ENCODE results near the gene FAM170B. TPM values are rescaled to one million over a fixed set of nuclear protein-coding genes. Genes with fewer than 3 reads are reported as not detected.

Gene FAM170B
- total RNA-seq, 1 donor = not detected

- TF ChIP-seq, protein P1, sequence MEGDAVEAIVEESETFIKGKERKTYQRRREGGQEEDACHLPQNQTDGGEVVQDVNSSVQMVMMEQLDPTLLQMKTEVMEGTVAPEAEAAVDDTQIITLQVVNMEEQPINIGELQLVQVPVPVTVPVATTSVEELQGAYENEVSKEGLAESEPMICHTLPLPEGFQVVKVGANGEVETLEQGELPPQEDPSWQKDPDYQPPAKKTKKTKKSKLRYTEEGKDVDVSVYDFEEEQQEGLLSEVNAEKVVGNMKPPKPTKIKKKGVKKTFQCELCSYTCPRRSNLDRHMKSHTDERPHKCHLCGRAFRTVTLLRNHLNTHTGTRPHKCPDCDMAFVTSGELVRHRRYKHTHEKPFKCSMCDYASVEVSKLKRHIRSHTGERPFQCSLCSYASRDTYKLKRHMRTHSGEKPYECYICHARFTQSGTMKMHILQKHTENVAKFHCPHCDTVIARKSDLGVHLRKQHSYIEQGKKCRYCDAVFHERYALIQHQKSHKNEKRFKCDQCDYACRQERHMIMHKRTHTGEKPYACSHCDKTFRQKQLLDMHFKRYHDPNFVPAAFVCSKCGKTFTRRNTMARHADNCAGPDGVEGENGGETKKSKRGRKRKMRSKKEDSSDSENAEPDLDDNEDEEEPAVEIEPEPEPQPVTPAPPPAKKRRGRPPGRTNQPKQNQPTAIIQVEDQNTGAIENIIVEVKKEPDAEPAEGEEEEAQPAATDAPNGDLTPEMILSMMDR (IDR thresholded peaks at IDR 0.05; ENCODE audit: extremely low read depth, low read depth, low read length) = no peak
- Histone ChIP-seq H2AFZ (ENCODE audit: low read length) (no peak overlapping the region), H3K79me2 (ENCODE audit: insufficient read depth, low read length) (no peaks in the 10 kb centered on the region), H3K27ac (ENCODE audit: low read depth, low read length) (no peak overlapping the region), H3K4me2 (ENCODE audit: insufficient read depth, low read length) (no peak overlapping the region), H3K4me3 (ENCODE audit: insufficient read depth, low read length) (no peak overlapping the region), H3K36me3 (ENCODE audit: insufficient read depth, low read length) (no peaks in the 10 kb centered on the region), H4K20me1 (ENCODE audit: insufficient read depth, low read length) (no peaks in the 10 kb centered on the region), H3K27me3 (ENCODE audit: insufficient read depth, low read length) (no peaks in the 10 kb centered on the region), H3K4me1 (ENCODE audit: insufficient read depth, low read length) (peaks cover 13% of the 10 kb centered on the region), H3K9me3 (ENCODE audit: low read depth, low read length) (no peaks in the 10 kb centered on the region)
- no peak for DNase-seq (ENCODE audit: insufficient read length, low spot score, missing footprints)
Observed at GRCh38 chr10:49178489-49179471, 45.0 kb upstream of the FAM170B start.

DNA sequence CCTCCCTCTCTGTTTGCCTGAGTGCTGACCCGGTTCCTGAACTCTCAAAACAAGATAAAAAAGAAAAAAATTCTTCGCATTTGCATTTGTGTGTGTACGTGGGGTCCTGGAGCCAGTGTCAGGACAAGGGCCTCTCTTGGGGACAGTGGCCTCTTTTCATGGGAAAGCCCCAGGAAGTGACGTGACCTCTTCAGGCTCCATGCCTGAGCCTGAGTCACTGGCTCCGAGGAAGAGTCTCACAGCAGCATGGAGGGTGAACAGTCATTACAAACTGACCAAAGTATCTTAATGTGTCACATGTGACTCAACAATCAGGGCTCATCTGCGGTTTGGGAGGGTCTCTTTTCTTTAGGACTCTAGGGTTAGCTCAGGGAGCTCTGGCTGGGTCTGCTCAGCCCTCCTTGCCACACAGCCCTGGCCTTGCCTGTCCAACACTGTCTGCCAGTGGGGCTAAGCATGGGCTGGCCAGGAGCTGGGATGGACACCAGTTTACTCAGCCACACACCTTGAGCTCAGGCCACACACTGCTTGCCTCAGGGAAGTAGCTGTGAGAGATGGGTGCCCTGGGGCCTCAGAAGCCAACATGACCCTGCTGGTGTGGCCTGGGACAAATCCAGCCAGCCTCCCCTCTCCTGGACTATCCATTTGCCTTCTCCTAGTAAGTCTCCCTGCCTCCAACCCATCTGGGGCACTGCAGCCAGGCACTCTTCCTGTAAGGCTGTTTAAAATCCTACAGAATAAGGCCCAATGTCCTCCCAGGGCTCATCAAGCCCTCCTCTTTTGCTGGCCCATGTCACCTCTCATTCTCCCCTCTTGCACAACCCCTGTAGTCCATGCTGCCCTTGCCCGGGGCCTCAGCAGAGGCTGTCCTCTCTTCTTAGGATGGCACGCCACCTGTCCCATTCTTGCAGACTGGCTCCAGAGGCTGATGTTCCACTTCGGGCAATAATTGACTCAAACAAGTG is 43.9 kb upstream of the FAM170B start:
- TF ChIP-seq, protein P1 (IDR thresholded peaks at IDR 0.05; ENCODE audit: extremely low read depth, low read depth, low read length) = no peak
- H3K27me3 ChIP-seq (ENCODE audit: insufficient read depth, low read length) = no peaks in the 10 kb centered on the region
- H3K36me3 ChIP-seq (ENCODE audit: insufficient read depth, low read length) = no peaks in the 10 kb centered on the region

DNA sequence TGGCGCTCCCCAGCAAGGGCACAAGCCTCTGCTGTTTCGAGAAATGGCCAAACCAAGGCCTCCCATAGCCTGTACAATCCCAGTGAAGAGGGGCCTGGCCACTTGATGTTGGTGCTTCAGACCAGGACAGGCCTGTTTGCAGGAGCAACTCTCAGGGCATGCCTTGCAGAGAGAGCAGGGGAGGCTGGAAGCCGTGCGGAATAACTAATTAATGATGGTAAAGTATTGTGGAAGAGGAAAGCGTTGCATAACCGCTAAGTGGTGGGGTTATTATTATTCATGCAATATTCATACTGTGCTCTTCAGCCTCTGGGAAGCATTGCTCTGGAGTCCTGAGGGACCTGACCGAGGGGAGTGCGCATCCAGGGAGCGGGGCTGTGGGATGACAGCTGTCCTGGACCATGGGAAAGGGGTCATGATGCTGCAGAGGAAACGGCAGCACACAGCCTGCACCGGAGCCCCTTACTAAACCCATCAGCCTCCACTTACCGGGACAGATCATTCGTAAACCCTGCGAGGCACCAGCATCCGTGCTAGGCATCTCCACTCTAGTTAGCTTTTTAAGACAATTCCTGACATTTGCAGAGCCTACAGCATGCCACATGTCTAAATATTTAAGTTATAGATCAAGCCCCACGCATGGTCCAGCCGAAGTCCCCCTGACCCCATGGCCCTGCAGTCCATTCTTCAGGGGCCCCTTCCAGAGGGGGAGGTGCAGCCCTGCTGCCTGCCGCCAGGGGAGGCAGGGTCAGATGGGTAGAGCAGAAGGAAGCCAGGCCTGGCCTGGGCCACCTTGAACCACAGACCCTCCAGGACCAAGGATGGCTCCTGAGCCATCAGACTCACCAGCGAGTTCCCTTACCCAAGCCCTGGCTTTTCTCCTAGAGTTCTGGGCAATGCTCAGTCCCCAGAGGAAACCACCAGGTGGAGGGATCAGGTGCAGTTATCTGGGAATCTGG is 42.8 kb upstream of the FAM170B start:
- no peaks in the 10 kb centered on the region for H3K79me2 ChIP-seq (ENCODE audit: insufficient read depth, low read length)

More for the DNA sequence above, 43.9 kb upstream of the FAM170B start:
- Histone ChIP-seq H3K4me3 (ENCODE audit: insufficient read depth, low read length) (no peak overlapping the region), H3K79me2 (ENCODE audit: insufficient read depth, low read length) (no peaks in the 10 kb centered on the region), H3K9me3 (ENCODE audit: low read depth, low read length) (no peaks in the 10 kb centered on the region), H2AFZ (ENCODE audit: low read length) (peak overlapping the region; percentile 89), H3K27ac (ENCODE audit: low read depth, low read length) (peak overlapping the region; percentile 92), H4K20me1 (ENCODE audit: insufficient read depth, low read length) (no peaks in the 10 kb centered on the region), H3K4me1 (ENCODE audit: insufficient read depth, low read length) (peaks cover 13% of the 10 kb centered on the region), H3K4me2 (ENCODE audit: insufficient read depth, low read length) (peak overlapping the region; percentile 43)
- DNase-seq (ENCODE audit: insufficient read length, low spot score, missing footprints) = peak; percentile 96

More for the DNA sequence above, 42.8 kb upstream of the FAM170B start:
- TF ChIP-seq, protein P1 (IDR thresholded peaks at IDR 0.05; ENCODE audit: extremely low read depth, low read depth, low read length) = no peak
- Histone ChIP-seq H2AFZ (ENCODE audit: low read length) (peak overlapping the region; percentile 89), H3K4me2 (ENCODE audit: insufficient read depth, low read length) (peak overlapping the region; percentile 43), H3K27ac (ENCODE audit: low read depth, low read length) (peak overlapping the region; percentile 92), H3K4me3 (ENCODE audit: insufficient read depth, low read length) (no peak overlapping the region), H3K9me3 (ENCODE audit: low read depth, low read length) (no peaks in the 10 kb centered on the region), H3K27me3 (ENCODE audit: insufficient read depth, low read length) (no peaks in the 10 kb centered on the region), H4K20me1 (ENCODE audit: insufficient read depth, low read length) (no peaks in the 10 kb centered on the region), H3K36me3 (ENCODE audit: insufficient read depth, low read length) (no peaks in the 10 kb centered on the region), H3K4me1 (ENCODE audit: insufficient read depth, low read length) (peaks cover 13% of the 10 kb centered on the region)
- peak; percentile 53 for DNase-seq (ENCODE audit: insufficient read length, low spot score, missing footprints)
